ENCODE results near the gene TXNL1.

GRCh38 chr18:56639571-56639970, 1.2 kb upstream of the TXNL1 start:
- TF ChIP-seq EZH2 (IDR thresholded peaks at IDR 0.05; ENCODE audit: low read length, unreplicated experiment) (no peak), EZH2phosphoT487 (IDR thresholded peaks at IDR 0.05; ENCODE audit: borderline replicate concordance, low read length) (no peak)
